Measurements from ENCODE around the gene KHK.
A peak's percentile ranks its signal among the peaks of the same experiment; 100 is the strongest.

KHK gene

DNA sequence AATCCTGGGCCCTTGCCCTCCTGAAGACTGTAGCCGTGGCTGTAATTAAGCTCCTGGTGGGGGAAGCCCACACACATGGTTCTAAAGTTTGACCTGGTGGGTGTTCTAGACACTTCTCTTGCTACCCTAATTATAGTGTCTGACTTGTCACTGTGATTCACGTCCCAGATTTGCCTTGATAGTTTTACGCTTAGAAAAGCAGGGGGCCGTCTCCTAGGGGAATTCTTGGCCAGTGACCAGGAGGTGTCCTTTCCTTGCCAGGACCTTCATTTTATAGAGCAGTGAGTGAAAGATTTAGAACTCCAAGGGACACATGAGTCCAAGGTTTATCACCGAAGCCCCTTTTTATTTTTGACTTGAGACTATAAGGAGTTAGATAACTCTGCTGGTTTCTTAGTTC, 44.8 kb upstream of the KHK start:
- DNase-seq (ENCODE audit: low read depth), result no peak
- TF ChIP-seq, protein P1, sequence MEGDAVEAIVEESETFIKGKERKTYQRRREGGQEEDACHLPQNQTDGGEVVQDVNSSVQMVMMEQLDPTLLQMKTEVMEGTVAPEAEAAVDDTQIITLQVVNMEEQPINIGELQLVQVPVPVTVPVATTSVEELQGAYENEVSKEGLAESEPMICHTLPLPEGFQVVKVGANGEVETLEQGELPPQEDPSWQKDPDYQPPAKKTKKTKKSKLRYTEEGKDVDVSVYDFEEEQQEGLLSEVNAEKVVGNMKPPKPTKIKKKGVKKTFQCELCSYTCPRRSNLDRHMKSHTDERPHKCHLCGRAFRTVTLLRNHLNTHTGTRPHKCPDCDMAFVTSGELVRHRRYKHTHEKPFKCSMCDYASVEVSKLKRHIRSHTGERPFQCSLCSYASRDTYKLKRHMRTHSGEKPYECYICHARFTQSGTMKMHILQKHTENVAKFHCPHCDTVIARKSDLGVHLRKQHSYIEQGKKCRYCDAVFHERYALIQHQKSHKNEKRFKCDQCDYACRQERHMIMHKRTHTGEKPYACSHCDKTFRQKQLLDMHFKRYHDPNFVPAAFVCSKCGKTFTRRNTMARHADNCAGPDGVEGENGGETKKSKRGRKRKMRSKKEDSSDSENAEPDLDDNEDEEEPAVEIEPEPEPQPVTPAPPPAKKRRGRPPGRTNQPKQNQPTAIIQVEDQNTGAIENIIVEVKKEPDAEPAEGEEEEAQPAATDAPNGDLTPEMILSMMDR (IDR thresholded peaks at IDR 0.05; ENCODE audit: insufficient read depth, low read depth, low read length, missing control alignments), result no peak
- no peak overlapping the region for H3K4me3 ChIP-seq (ENCODE audit: low read depth, low read length)

DNA sequence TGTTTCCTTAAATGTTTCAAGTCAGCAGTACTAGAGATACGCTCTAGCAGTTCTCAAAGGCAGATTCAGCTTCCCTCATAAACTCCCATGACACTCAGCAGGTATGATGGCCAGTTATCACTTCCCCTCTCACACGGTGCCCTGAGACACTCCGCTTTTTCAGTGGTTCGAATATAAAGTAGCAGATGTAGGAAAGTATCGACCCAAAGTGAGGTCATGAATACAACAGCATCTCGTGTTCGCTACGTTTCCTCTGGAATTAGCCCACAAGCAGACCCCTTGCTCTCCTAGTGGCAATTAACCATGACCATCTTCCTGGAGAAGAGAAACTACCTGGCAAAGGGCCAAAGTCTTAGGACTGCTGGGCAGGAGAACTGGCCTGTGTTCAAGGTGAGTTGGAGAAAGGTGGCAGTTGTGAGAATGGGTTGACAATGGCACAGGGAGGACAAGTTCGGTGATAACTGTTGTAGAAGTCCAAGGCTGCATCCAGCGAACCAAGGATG, 44.4 kb upstream of the KHK start:
- TF ChIP-seq, protein P1 (IDR thresholded peaks at IDR 0.05; ENCODE audit: insufficient read depth, low read depth, low read length, missing control alignments), result no peak
- H3K4me3 ChIP-seq (ENCODE audit: low read depth, low read length), result no peak overlapping the region
- DNase-seq (ENCODE audit: low read depth), result peak; percentile 64

DNA sequence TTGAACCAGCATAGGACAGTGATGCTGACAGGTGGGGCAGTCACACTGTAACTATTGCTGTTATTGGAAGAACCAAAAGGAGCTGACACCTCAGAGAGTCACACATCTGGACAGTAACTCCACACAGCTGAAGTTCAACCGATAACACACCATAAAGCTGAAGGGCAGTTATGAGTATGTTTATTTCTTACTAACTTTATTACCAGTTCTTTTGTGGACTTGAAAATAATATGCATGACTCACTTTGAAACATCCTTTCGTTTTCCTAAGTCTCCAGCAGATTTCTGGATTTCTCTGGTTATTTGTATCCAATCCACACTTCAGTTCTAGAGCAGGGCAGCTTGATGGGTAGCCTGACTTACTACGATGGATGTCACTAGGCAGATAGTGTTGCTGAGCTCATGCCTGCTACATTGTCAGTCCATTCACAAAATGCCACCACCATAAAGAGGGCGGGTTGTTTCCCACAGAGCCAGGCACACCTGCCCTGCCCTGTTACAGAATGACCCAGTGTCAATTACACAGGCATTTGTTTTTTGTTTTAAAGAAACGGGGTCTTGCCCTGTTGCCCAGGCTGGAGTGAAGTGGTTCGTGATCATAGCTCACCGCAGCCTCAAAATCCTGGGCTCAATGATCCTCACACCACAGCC, 43.5 kb upstream of the KHK start:
- TF ChIP-seq, protein P1 (IDR thresholded peaks at IDR 0.05; ENCODE audit: insufficient read depth, low read depth, low read length, missing control alignments), result no peak
- no peak for DNase-seq (ENCODE audit: low read depth)
- H3K4me3 ChIP-seq (ENCODE audit: low read depth, low read length), result no peak overlapping the region

- peak overlapping the region; percentile 76 for H3K4me3 ChIP-seq (ENCODE audit: low read depth, low read length)
- DNase-seq (ENCODE audit: low read depth), result peak; percentile 81
- TF ChIP-seq, protein P1 (IDR thresholded peaks at IDR 0.05; ENCODE audit: insufficient read depth, low read depth, low read length, missing control alignments), result no peak
These were observed 36.9 kb upstream of the KHK start for GRCh38 chr2:27049422-27050280.

DNA sequence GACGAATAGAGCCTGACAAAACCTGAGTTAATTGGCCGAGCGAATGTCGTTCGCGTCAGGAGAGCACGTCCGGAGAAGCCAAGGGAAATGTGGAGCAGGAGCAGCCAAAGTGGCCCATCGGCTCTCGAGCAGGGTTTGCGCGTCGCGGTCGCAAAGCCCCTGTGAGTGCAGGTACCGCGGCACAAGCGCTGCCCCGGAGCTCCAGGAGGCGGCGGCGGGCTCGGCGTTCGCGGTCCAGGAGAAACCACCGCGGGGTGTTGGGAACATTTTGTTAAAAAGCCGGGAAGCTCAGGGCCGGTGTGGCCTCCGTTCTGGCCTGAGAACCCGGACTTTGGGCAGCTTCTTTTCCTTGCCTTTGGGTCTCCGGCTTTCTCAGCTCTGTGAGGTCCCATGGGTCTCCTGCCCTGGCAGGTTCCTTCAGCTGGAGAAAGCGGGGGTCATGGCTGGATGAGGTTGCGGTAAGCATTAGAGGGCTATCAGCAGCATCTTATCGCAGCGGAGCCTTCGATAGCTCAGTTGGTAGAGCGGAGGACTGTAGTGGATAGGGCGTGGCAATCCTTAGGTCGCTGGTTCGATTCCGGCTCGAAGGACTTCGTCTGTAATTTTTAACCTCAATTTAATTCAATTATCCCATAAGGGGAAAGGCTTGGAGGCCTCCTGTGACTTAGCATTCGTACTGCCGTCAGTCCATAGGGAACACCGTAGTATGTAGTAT, 36.1 kb upstream of the KHK start:
- TF ChIP-seq, protein P1 (IDR thresholded peaks at IDR 0.05; ENCODE audit: insufficient read depth, low read depth, low read length, missing control alignments), result peak; percentile 7
- peak; percentile 96 for DNase-seq (ENCODE audit: low read depth)
- peak overlapping the region; percentile 76 for H3K4me3 ChIP-seq (ENCODE audit: low read depth, low read length)

GRCh38 chr2:27050996-27051901, 35.3 kb upstream of the KHK start, which contains the start of gene AGBL5:
Gene AGBL5 (plus strand): TSS chr2:27051668. CDS start chr2:27052959, 1,291 bp downstream.
- DNase-seq (ENCODE audit: low read depth), result peak; percentile 98
- TF ChIP-seq, protein P1 (IDR thresholded peaks at IDR 0.05; ENCODE audit: insufficient read depth, low read depth, low read length, missing control alignments), result no peak
- H3K4me3 ChIP-seq (ENCODE audit: low read depth, low read length), result peak within 1 kb of the TSS; percentile 76
